ENCODE measurements around the gene CCDC18.
"Not testable (repeated sequence)": the region's sequence is repeated elsewhere in the genome, so short reads cannot be mapped to it uniquely, and the experiment has no call there.

Gene CCDC18

DNA sequence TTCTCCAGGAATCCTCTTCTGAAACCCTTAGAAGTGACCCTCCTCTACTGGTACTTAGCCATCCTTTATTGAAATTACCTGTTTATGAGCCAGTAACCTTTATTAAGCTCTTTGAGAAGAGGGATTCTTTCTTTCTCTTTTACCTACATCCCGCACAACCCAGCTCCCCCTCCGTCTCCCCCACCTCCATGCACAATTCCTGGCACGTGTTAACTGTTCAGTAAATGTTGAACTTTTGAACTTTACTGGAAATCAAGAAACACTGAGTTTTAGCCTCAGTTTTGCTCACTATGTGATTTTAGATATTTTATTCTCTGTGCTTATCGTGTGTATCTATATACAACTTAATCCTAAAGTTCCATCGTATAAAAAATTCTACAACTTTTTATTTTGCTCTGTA lies 2.1 kb upstream of the CCDC18 start:
- no peak for DNase-seq

DNA sequence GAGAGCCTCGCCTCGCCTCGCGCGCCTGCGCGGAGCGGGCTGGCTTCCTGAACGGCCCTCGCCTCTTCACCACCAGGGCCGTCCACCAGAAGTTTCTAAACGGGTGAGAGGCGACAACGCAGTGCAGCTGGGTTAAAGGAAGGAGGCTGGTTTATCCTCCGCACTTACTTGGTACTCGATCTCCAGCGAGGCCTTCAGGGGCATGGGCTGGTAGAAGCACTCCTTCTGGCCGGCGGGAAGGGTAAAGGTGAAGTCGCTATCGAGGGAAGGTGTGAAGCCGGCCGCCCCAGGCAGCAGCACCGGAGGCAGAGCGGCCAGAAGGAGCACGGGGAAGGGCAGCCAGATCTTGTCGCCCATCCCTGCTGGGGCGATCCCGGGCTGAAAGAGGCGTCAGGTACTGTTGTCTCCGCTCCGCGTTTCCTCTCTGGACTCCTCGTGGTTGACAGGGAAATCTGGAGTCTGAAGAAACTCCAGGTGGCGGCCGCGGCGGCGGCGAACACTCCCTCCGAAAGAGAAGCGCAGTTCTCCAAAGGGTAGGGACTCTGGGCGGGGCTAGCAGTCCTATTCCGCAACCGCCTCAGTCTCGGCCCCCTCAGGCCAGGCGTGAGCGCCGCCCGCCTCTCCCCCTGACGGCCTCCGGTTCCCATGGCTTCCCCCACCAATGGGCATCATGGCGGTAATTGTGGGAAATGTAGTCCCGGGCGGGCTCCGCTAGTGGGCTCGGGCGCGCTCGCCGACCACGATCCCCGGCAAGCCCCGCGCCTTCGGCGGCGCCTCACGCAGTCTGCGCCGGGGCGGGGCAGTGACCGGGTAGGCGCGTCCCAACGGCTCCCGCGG lies 420 bp upstream of the CCDC18 start, which contains the start of gene TMED5:
Gene TMED5, minus strand, starts transcription at position 528 of the 837 bp plus-strand sequence. Its CDS starts 171 bp downstream, at position 357.
- peak; percentile 96 for DNase-seq

DNA sequence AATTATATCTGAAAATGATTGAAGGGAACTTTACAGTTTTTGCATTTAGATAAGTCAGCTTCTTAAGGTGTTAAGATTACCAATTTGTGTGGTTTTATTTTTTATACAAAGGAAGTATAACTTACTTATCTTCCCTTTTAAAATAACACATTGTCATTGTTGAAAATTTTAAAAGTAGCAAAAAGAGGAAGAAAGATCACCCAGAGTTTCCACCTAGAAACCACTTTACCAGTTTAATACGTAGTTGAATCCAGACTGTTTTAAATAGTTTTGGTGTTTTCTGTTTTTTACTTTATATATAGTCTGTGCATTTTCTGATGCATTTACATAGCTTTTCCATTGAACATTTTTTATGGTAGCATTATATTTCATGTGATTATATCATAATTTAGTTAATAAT lies 6.1 kb downstream of the CCDC18 start:
- no peak for DNase-seq

DNA sequence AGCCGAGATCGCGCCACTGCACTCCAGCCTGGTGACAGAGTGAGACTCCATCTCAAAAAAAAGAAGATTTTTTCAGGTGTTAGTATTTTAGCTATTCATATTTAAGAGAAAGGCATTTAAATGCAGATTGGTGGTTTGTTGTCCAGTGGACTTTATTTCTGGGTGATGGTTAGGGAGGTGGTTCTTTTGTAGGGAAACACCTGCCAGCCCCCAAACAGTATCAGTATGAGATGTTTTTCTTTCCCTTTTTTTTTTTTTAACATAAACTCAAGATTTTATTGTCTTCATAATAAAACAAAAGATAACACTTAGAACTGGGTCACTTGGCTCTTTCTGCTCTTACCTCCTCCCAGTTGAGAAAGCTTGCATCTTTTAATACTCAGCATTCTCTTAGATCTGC lies 9.9 kb downstream of the CCDC18 start:
- no peak for DNase-seq

DNA sequence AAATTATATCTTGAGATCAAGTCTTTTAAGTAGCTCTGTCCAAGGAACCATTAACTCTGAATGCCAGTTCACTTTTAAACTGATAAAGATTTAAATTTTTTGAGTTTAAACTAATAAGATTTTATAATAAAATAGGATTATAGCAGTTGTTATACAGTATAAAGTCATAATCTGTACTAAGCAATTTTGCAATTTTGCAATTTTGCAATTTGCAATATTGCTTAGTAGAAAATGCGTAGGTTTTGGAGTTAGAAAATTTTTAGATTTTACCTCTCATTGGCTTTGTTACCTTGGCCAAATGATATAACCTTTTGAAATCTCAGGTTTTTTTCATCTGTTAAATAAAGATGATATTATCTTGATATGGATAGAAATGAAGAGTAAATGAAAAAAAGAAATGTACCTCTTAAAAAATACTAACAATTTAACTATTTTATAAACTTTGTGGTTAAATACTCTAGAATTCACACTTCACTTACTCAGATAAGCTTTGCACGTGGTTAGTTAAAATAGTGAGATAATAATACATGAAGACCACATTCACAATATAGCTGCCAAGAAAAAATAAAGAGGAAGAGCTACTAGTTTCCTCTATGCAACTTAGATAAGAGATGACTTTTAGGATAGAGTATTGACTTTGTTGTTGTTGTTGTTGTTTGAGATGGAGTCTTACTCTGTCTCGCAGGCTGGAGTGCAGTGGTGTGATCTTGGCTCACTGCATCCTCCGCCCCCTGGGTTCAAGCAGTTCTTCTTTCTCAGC lies 13.9 kb downstream of the CCDC18 start:
- DNase-seq: no peak

DNA sequence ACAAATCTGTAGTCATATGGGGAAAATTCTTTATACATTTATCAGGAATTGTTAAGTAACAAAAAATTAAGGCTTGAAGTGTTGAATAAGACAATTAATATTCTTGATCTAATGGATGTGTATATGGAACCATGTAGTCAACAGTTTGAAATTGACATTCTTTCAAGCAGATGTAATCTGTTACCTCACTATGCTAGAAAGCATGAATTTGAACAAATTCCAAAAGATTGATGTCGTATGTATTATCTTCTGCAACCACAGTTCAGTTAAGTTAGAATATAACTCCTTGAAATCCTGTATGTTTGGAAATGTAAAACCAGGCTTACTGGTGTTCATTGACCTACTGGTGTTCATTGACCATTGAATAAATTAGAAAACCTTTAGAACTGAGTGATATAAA lies 16.1 kb downstream of the CCDC18 start:
- DNase-seq: no peak

DNA sequence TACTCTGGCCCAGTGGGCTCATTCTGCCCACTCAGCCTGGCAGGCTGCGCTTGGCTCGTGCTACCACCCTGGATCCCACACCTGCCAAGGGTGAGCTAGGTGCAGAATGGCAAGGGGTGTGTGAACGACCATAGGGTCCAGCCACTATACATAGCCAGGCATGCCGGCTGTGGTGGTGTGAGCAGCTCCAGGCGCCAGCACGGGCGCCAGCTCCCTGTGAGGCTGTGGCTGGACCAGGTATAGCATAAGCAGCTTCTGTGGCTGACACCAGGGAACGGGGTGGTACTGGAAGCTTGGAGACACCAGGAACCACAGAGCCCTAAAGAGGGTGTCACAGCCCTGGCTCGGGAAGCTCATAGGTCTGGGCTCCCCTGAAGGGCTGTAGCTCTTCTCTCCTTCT lies 18.6 kb downstream of the CCDC18 start:
- no peak for DNase-seq

DNA sequence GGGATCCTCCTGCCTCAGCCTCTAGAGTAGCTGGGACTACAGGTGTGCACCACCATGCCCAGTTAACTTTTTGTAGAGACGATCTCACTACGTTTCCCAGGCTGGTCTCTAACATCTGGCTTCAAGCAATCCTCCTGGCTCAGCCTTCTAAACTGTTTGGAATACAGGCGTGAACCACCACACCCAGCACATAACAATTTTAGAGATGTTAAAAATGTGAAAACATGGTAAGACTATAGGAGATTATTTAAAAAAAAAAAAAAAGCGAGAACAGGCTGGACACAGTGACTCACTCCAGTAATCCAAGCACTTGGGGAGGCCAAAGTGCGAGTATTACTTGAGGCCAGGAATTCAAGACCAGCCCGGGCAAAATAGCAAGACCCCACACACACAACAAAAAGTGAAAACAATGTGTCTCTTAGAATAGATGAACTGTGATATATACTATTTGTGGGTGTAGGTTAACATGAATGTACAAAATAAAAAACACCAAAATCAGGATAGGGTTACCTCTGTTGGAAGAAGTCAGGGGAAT lies 19.6 kb downstream of the CCDC18 start:
- no peak for DNase-seq

DNA sequence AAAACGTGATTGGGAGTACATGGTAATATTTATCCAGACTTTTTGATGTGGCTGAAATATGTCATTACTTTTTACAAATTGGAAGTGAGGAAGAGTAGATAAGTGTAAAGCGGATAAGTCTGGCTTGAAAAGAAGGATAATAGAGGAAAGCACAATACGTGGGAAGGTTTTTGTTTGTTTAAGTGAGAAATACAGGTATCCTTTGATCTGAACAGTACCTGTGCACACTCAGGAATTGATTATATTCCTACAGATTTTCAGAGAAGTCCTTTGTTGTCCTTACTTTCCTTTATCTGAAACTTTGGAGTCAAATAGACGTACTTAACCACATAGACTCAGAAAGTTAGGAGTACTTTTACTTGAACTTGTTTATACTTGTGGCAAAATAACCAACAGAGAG lies 20.2 kb downstream of the CCDC18 start:
- no peak for DNase-seq

DNA sequence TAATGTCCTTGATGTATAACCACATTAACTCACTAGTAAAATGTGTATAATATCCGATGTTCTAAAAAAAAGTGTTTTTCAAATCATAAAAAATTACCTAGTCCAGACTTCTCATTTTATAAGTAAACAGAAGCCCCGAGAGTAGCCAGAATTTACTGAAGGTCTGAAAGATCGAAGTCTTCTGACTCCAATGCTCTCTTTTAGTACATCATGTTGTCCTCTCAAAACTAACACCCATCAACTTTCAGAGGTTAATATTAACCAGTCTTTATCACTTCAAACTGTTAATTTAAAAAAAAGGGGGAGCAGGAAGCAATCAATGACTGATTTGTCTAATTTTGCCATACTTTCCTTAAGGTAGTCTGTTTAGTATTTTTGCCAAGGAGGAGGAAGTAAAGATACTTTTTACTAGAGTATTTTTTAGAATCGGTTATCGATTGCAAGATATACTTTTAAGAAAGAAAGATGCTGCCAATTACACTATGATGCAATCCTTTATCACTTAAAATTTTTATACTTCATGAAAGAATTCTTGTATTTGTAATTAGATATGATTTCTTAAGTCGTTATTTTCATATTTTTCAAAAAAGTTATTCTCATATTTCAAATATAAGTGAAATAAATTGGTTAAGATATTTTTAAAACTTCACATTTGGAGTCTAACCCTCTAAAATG lies 25.5 kb downstream of the CCDC18 start:
- DNase-seq: no peak

DNA sequence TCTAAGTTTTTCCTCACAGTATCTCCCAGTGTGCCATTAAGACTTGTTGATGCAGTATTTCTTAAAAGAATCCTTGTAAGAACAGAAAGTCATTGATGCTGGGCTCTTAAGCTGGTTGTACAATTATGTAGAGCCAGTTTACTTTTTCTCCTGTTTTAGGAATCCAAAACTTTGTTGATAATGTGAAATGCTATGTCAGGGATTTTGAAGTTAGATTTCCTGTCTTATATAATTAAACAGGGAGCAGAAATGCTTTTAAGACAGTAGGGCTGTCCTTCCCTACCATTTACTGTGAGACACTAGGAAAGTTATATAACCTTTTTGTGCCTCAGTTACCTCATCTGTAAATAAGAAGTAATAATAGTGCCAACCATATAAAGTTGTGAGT lies 26.0 kb downstream of the CCDC18 start:
- no peak for DNase-seq

DNA sequence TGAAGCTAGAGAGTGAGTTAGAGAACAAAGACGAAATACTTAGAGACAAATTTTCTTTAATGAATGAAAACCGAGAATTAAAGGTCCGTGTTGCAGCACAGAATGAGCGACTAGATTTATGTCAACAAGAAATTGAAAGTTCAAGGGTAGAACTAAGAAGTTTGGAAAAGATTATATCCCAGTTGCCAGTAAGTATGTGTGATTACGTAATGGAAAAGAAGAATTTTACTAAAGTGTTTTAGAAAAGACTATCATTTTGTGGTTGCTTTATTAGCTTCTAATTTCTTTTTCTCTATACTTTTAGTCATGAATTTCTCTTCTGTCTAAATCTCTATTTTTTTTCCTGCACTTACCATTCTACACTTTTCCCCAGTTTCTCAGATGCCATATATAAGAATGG lies 26.7 kb downstream of the CCDC18 start:
- DNase-seq: no peak

DNA sequence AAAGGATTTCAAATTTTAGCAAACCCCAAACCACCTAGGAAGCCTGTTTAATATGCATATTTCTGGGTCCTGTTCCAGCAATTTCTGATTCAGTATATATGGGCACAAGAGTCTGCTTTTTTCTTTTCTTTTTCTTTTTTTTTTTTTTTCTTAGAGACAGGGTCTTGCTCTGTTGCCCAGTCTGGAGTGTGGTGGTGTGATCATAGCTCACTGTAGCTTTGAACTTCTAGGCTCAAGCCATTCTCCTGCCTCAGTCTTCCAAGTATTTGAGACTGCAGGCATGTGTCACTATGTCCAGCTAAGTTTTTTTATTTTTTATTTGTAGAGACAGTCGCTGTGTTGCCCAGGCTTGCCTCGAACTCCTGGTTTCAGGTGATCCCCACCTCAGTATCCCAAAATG lies 34.8 kb downstream of the CCDC18 start:
- DNase-seq: no peak

DNA sequence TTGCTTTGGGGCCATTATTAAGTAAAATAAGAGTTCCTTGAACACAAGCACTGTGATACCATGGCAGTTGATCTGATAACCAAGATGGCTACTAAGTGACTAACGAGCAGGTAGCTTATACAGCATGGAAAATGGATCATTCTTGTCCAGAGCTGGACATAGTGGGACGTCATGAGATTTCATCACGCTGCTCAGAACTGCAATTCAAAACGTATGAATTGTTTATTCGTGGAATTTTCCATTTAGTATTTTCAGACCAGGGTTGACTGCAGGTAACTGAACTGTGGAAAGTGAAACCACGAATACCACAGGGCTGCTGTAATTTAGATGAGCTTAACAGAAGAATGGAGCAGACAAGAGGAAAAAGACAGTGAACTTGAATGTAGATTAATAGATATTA lies 38.9 kb downstream of the CCDC18 start:
- DNase-seq: peak; percentile 17

DNA sequence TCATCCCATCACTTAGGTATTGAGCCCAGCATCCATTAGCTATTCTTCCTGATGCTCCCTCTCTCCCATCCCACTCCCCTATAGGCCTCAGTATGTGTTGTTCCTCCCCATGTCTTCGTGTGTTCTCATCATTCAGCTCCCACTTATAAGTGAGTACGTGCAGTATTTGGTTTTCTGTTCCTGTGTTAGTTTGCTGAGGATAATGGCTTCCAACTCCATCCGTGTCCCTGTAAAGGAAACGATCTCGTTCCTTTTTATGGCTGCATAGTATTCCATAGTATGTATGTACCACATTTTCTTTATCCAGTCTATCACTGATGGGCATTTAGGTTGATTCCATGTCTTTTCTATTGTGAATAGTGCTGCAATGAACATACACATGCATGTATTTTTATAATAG lies 40.2 kb downstream of the CCDC18 start:
- DNase-seq: not testable (repeated sequence)

DNA sequence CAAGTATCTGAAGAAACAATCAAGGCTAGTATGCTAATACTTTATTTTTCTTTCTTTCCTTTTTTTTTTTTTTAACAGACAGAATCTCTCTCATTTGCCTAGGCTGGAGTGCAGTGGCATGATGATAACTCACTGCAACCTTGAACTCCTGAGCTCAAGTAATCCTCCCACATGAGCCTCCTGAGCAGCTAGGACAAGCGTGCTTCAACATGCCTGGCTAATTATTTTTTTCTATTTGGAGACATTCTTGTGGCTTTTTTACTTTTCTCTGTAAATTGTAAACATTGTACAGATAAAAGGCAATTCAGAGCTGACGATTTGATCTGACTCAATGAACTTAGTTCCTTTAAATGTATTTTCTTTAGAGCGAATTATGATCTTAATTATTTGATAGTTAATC lies 41.4 kb downstream of the CCDC18 start:
- no peak for DNase-seq

DNA sequence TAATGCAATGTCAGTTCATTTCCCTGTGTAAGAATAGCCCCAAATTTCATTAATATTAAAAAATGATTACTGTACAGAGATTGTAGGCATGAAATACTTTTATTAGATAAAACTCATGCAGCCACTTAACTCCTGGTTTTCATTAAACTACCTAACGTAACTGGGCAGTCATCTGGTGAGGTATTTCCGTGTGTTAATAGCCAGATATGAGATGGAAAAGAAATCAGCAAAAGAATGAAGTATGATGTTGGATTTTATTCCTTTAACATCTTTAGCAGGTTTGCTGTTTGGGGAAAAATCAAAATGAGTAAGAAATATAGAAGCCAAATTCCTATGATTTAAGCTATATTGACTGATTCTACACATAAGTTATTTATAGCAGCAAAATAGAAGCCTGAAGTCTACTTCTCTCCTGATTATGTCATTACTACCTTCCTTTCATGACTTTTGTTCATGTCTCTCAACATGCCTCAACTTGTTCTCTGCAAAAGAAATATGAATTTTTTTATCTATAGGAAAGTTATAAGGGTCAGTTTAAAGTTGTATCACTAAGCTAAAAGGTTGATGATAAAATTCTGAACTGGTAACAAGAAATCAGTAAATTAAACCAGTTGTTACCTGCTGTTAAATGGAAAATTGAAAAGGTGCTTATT lies 42.6 kb downstream of the CCDC18 start:
- DNase-seq: no peak

DNA sequence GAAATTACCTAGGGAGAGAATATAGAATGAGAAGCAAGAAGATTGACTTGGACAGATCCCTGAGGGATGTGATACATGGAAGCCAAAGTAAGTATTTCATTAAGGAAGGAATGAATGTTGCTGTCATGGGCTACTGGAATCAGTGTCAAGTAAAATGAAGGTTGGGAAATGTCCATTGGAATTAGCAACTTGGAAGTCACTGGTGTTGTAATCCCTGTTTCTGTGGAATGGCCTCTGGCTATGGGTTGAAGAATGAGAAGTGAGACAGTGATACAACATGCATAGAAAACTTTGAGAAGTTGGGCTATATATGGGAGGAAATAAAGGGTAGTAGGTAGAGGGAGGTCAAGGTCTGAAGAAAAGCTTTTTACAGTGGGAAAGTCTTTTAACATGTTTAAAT lies 54.7 kb downstream of the CCDC18 start:
- no peak for DNase-seq

DNA sequence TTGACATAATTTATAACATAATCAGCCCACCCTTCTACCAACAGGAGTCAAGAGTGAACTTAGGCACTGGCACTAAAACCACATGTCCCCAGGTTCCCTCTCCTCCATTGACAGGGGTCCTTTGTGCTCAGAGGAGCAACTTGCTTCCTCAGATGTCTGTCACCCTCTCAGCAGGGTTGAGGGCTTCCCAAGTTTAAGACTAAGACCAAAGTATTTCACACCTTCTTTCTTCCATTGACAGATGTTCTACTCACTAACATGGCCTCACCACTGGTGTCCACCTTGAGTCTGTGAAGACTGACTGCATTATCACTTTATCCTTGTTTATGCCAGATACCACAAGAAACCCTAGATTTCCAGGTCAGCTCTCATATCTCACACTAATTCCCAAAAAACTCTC lies 56.5 kb downstream of the CCDC18 start:
- DNase-seq: no peak

DNA sequence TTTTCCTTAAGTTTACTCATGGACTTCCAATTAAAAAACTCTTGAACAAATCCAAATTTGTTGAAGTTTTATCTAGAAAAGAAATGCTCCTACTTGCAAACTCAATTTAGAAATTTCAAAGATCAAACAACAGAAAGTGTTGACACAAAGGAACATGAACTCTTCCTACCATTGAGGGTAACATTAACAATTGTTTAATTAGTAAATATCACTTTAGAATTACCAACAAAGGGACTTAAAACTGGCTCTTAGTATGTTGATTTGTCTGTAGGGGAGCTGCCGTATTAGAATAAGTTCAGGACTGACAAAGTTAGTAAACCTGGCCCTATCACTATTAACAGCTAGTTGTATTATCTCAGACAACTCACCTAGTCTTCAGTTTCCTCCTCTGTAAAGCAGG lies 57.9 kb downstream of the CCDC18 start:
- no peak for DNase-seq

DNA sequence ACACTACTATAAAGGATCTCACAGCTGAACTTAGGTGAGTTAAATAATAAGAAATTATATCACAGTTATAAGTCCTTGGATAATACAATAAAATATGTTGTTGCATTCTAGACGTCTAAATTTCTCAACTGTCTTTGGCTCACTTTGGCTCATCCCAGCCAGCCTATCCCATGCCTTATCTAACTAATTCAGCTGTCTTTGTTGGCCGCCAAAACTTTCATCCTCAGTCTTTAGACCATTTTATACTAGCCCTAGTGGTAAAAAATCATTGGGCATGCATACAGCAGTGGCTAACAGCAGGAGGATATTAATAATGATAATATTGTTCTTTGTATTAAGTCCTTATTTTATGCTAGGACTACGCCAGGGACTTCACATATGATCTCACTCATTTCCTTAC lies 59.3 kb downstream of the CCDC18 start:
- no peak for DNase-seq

DNA sequence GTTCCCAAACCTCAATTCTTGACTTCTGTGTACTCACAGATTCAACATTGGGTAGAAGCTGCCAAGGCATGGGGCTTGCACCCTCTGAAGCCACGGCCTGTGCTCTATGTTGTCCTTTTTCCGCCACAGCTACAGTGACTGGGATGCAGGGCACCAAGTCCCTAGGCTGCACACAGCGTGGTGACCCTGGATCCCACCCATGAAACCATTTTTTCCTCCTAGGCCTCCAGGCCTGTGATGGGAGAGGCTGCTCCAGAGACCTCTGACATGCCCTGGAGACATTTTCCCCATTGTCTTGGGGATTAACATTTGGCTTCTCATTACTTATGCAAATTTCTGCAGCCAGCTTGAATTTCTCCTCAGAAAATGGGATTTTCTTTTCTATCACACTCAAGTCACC lies 62.7 kb downstream of the CCDC18 start:
- not testable (repeated sequence) for DNase-seq

Data from activated CD4-positive, alpha-beta T cell treated with anti-CD3 and anti-CD28 coated beads for 48 hours (primary cell).